OCI-LY3 (cell line): ENCODE measurements around the gene ERN1.

Source experiments
- EZH2phosphoT487 ChIP-seq: fragments of 200-600 bp; shearing (Covaris generic); IDR thresholded peaks from 2 replicates; pipeline ENCODE4 v1.6.1; 2018; ENCODE audit warnings: antibody characterized with exemption, mixed run types, low read depth
- TF ChIP-seq, protein P1 (sequence below): fragments of 200-600, 300-600 bp; sonication (generic); IDR thresholded peaks from 2 replicates; pipeline ENCODE4 v1.5.1; 2014; ENCODE audit warnings: antibody characterized with exemption, low read length, low read depth

DNA sequence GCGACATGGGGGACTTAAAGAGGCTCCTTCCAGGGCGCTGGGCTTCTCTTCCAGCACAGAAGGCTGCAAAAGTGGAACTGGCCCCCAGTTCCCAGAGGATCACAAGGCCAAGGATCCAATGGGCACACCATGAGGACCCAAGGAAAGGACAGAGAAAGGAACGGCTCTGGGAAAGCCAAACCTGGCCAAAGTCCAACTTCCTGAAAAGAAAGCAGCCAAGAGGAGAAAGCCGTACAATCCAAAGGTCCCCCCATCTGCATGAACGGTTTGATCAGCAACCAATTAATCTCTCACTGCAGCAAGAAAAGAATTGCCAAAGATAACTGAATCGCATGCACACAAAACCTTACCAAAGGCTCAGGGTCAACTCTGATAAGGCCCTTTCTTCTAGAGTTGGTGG, 89.7 kb downstream of the ERN1 start:
- TF ChIP-seq, protein P1, sequence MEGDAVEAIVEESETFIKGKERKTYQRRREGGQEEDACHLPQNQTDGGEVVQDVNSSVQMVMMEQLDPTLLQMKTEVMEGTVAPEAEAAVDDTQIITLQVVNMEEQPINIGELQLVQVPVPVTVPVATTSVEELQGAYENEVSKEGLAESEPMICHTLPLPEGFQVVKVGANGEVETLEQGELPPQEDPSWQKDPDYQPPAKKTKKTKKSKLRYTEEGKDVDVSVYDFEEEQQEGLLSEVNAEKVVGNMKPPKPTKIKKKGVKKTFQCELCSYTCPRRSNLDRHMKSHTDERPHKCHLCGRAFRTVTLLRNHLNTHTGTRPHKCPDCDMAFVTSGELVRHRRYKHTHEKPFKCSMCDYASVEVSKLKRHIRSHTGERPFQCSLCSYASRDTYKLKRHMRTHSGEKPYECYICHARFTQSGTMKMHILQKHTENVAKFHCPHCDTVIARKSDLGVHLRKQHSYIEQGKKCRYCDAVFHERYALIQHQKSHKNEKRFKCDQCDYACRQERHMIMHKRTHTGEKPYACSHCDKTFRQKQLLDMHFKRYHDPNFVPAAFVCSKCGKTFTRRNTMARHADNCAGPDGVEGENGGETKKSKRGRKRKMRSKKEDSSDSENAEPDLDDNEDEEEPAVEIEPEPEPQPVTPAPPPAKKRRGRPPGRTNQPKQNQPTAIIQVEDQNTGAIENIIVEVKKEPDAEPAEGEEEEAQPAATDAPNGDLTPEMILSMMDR, result no peak
- TF ChIP-seq EZH2phosphoT487, result no peak
